Measurements from ENCODE around the gene BRINP2. TPM values are rescaled to one million over a fixed set of nuclear protein-coding genes. Genes with fewer than 3 reads are reported as not detected.

BRINP2 gene
- total and polyA plus RNA-seq, 2 of the 8 experiments (the other 6 are each of a cell fraction or from before 2014, with no cell fraction given): 0.39 to 0.42 TPM

DNA sequence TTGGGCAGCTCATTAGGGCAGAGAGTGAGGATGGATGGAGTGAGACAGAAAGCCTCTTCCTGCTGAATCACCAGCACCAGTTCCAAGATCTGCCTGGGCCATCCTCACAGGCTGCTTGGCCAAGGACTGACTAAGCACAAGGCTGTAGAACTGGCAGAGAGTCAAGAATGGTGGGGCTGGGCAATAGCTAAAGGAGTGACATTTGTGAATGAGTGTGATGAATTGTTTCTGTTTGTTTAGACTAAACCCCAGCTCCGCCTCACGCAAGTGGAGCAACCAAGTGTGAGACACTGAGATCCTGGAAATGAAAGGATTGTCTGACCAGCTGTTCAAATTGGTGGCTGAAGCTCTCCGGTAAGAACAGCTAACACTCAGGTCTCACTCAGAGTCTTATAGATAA lies 38.6 kb downstream of the BRINP2 start (continued):
- TF ChIP-seq, protein P1, sequence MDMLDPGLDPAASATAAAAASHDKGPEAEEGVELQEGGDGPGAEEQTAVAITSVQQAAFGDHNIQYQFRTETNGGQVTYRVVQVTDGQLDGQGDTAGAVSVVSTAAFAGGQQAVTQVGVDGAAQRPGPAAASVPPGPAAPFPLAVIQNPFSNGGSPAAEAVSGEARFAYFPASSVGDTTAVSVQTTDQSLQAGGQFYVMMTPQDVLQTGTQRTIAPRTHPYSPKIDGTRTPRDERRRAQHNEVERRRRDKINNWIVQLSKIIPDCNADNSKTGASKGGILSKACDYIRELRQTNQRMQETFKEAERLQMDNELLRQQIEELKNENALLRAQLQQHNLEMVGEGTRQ (IDR thresholded peaks at IDR 0.05; ENCODE audit: low read length): no peak
- TF ChIP-seq EZH2 (IDR thresholded peaks at IDR 0.05; ENCODE audit: low read depth, low read length, severe bottlenecking): no peak
- TF ChIP-seq, protein P2, sequence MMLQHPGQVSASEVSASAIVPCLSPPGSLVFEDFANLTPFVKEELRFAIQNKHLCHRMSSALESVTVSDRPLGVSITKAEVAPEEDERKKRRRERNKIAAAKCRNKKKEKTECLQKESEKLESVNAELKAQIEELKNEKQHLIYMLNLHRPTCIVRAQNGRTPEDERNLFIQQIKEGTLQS (IDR thresholded peaks at IDR 0.05; ENCODE audit: insufficient read depth, low read depth, low read length): no peak

Measured in H1 (cell line).